ENCODE data around the gene CPM.

GRCh38 chr12:68870443-68870842 is 62.5 kb downstream of the CPM start:
- no peak for TF ChIP-seq ZFX (IDR thresholded peaks at IDR 0.05; ENCODE audit: borderline replicate concordance)
- TF ChIP-seq CTCF (IDR thresholded peaks at IDR 0.05), result no peak

All from 22Rv1 (cell line).